Fibroblast of skin of left biceps (primary cell): ENCODE results near the gene FGFR3.
"Not testable (repeated sequence)": the region's sequence is repeated elsewhere in the genome, so short reads cannot be mapped to it uniquely, and the experiment has no call there.

ENCODE experiments used
- DNase-seq, 2 experiments: peaks; one replicate each; pipeline ENCODE4 v3.0.0-alpha.2; 2013; ENCODE audit warnings: low read depth in 2 of 2

The FGFR3 gene

DNA sequence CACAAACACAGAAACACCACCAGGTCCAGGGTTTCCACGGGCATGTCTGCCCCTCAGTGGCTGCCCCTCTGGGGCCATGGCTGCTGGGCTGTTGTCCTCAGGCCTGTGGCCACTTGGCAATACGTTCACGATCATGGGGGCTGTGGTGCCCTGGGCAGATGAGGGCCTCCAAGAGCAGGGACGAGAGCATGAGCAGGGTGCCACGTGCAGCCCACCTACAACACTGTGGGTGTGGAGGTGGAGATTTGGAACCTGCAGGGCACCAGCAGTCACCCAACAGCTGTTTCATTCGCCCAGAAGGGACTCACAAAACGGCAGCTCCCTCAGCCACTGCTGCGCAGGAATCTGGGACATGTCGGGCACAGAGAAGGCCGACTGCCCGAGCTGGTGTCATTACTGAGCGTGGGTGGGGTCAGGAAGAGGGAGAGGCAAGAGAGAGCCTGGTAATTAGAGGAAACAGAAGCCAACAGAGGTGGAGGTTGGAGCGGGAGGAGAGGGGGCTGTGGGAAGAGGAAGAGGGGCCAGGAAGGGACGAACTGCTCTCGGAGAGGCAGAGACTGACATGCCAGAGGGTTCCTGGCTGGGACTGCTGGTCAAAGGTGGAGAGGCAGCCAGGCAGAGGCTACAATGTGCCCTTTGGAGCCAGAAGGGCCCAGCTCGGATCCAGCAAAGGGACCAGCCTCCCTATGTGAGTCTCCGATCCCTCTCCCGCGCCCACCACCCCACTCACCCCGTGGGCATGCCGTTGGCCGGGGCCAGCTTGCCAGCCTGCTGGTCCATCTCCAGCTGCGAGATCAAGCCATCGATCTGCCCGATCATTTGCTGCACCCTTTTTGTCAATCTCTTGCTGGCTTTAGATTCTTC is 23.1 kb downstream of the FGFR3 start:
- no peak for DNase-seq

- no peak for DNase-seq
These were observed 26.2 kb downstream of the FGFR3 start for GRCh38 chr4:1819284-1819683.

DNA sequence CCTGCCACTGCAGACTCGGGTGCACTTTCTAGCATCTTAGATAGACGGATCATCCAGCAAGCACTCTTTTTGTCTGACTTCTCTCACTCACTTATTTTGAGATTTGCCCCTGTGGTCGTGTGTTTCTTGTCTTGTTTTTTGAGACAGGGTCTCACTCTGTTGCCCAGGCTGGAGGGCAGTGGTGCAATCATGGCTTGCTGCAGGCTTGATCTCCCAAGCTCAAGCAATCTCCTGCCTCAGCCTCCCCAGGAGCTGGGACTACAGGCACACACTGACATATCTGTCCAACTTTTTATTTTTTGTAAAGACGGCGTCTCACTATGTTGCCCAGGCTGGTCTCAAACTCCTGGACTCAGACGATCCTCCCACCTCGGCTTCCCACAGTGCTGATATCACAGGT is 26.7 kb downstream of the FGFR3 start:
- no peak for DNase-seq

- DNase-seq: no peak
These were observed 28.8 kb downstream of the FGFR3 start for GRCh38 chr4:1821679-1822567.

- DNase-seq: no peak
These were observed 29.8 kb downstream of the FGFR3 start for GRCh38 chr4:1822568-1823544.

DNA sequence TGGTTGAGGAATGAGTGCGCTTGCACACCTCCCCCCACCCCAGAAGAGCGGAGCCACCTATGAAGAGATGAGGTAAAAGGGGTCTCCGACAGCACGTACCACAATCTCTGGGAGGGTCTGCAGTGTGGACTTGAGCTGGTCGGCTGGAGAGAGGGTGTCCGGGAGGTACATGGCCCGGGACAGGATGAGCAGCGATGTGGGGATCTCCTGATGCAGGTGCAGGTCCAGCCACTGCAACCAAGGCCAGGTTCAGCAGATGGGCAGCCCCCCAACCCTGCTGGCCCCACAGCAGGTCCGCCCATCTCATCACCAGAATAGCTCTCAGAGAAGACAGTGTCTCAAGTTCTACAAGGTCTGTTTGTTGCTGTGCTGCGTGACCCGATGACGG is 30.4 kb downstream of the FGFR3 start:
- no peak for DNase-seq

DNA sequence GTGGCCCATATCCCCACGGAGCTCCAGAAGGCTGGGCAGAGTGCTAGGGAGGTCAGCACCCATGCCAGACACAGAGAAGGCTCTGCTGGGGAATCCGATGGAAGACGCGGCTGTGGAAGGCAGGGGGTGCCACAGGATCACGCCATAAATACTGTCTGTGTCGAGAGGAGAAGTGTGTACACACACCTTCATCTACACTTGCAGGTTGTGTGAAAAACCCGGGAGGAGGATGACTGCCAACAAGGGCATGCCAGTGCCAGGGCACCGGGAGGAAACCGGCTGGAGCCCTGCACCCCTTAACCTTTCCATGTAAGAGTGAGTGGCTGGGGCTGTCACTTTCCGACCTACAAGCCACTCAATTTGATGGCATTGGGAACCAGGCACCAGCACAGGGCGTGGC is 31.7 kb downstream of the FGFR3 start:
- DNase-seq: no peak

GRCh38 chr4:1825326-1825725 is 32.2 kb downstream of the FGFR3 start:
- no peak for DNase-seq

- no peak for DNase-seq
These were observed 33.6 kb downstream of the FGFR3 start for GRCh38 chr4:1826531-1827350.

DNA sequence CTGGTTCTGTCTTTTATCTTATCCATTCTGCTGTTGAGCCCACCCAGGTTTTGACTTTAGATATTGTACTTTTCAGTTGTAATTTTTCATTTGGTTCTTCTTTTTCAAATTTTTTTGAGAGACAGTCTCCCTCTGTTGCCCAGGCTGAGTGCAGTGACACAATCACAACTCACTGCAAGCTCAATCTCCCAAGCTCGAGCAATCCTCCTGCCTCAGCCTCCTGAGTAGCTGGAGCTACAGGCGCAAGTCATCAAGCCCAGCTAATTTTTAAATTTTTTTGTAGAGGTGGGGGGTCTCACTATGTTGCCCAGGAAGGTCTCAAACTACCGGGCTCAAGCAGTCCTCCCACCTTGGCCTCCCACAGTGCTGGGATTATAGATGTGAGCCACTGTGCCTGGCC is 37.1 kb downstream of the FGFR3 start:
- DNase-seq: no peak

DNA sequence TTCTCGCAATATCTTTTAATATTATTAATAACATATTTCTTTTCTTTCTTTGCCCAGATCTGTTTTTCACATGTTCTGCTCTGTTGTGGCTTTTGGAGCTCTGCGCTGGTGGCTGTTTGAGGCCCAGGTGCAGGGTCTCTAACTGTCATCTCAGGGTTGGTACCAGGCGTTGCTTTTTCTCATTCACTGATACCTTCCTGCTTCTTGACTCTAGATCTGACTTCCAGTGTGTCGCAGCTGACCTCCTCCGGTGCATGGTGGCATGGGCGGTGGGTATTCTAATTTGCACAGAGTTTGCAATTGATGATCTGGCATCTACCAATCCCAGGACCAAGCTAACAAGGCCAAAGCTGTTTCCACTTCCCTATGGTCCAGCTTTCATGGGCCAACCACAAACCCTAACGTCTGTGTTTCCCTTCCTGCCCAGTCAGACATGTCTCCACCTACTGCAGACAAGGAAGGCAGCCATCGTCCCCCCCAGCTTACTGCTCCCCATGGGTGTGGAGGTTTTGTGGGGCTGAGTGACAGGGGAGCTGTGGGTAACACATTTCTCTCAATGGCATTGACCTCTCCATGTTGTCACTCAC is 37.6 kb downstream of the FGFR3 start:
- no peak for DNase-seq

GRCh38 chr4:1831331-1831730 is 38.2 kb downstream of the FGFR3 start:
- no peak for DNase-seq

- no peak for DNase-seq
These were observed 39.6 kb downstream of the FGFR3 start for GRCh38 chr4:1832690-1833089.

DNA sequence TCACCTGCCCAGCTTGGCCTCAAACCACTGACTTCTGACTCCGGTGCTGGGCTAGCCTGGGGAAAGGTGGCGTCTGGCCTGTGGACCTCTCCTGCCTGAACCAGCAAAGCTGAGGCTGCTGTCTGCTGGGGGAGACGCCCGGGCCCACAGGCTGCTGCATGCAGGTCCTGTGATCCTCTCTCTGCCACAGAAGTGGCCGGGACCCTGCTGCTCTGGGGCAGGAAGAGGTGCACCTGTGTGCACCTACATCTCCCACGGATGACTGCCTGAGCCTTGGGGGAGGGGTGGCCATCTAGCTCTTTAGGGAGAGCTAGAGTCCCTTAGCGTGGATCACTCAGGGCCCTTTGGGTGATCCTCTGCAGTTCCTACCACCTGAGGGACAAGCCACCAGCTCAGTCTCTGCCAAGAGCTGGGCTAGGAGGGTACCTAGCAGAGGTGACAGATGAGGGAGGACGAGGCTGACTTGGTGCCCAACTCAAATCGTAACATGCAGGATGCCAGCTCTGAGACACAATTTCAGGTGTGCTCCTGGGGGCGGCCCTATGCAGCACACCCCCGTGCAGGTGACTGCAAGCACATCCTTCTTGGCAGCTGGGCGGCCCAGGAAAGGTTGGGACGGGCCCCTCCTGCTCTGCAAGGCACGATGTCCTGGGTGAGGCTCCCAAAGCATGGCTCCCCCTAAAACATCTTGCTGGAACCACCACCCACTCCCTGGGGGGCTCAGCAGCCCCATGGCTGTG is 40.4 kb downstream of the FGFR3 start:
- no peak for DNase-seq

- DNase-seq: no peak
These were observed 41.1 kb downstream of the FGFR3 start for GRCh38 chr4:1834047-1834775.

DNA sequence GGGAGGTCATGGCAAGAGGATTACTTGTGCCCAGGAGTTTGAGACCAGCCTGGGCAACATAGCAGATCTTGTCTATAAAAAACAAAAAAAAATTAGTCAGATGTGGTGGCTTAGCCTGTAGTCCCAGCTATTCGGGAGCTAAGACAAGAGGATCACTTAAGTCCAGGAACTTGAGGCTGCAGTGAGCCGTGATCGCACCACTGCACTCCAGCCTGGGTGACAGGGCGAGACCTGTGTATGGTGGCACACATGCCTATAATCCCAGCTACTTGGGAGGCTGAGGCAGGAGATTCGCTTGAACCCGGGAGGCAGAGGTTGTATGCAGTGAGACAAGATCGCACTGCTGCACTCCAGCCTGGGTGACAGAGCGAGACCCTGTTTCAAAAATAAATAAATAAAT is 42.7 kb downstream of the FGFR3 start:
- DNase-seq: not testable (repeated sequence)

DNA sequence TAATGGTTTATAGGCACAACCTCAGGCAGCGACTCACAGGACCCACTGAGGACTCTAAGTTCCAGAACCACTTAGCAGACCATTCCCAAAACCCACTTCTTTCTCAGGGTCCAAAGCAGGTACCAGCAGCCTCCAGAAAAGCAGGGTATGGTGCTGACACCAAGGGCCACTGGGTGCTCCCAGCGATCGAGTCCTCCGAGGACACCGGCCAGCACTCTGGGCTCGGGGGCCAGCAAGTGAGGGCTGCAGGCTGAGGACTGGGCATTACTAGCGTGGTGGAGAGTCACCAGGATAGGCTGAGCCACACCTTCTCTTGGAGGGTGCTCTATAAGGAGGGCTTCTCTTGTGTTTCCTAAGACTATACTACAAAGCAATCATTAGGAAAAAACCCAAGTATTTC is 43.6 kb downstream of the FGFR3 start:
- no peak for DNase-seq

DNA sequence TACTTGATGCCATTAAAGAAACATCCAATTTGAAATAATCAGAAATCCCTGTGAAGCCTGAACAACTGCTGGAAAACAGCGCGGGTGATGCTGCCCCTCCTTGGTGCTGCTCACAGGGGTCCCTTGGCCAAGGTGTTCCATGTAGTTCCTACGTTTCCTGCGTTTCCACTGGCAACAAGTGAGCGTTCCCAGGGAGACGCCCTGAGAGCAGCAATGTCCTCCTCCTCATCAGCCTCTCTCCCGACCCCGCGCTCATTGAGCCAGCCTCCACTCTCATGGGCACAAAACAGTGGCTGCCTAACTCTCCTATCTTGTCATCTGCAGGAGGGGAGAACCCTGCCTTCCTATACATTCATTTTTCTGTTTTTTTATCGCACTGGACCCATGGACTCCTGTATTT is 44.0 kb downstream of the FGFR3 start:
- DNase-seq: no peak

DNA sequence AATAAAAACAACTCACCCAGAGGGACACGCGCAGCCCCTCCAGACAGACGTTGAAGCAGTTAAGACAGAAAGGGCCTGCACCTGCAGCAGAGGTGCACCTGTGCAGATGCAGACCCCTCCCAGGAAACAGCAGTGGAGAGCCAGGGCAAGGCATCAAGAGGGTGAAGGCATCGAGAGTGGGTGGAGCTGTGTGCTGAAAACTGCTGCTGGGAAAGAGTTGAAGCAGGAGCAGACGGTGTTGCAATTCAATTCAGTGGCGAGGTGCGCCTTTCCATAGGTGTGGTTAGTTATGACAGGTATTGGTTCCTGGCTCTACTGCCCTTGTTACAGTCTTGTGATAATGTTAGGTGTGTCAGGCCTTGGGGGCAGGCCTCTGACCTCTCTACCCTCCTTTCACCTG is 46.2 kb downstream of the FGFR3 start:
- no peak for DNase-seq
